ENCODE data around the gene CCDC78. TPM values are rescaled to one million over a fixed set of nuclear protein-coding genes. Genes with fewer than 3 reads are reported as not detected.
"Not testable (repeated sequence)": the region's sequence is repeated elsewhere in the genome, so short reads cannot be mapped to it uniquely, and the experiment has no call there.

The CCDC78 gene
- total RNA-seq, 1 donor from 2014 or later: 5.3 TPM

- DNase-seq (ENCODE audit: low spot score): no peak
Measured at GRCh38 chr16:725041-725376, 1.2 kb downstream of the CCDC78 start.

- no peak for DNase-seq (ENCODE audit: low spot score)
Measured at GRCh38 chr16:724188-725040, 1.8 kb downstream of the CCDC78 start.

- DNase-seq (ENCODE audit: low spot score): no peak
Measured at GRCh38 chr16:723695-724094, 2.5 kb downstream of the CCDC78 start.

- DNase-seq (ENCODE audit: low spot score): no peak
Measured at GRCh38 chr16:722835-723633, 3.2 kb downstream of the CCDC78 start.

- DNase-seq (ENCODE audit: low spot score): no peak
Measured at GRCh38 chr16:721765-722540, 4.3 kb downstream of the CCDC78 start.

- peak; percentile 70 for DNase-seq (ENCODE audit: low spot score)
Measured at GRCh38 chr16:720990-721764, 5.1 kb downstream of the CCDC78 start, which contains the start of gene ANTKMT. ANTKMT (plus strand) TSS chr16:721146; CDS start chr16:721275, 129 bp downstream.

- DNase-seq (ENCODE audit: low spot score): no peak
Measured at GRCh38 chr16:720447-720989, 5.7 kb downstream of the CCDC78 start.

- no peak for DNase-seq (ENCODE audit: low spot score)
Measured at GRCh38 chr16:719815-720446, 6.3 kb downstream of the CCDC78 start.

GRCh38 chr16:718922-719321 is 7.3 kb downstream of the CCDC78 start:
- no peak for DNase-seq (ENCODE audit: low spot score)

- no peak for DNase-seq (ENCODE audit: low spot score)
Measured at GRCh38 chr16:718389-718788, 7.9 kb downstream of the CCDC78 start.

- no peak for DNase-seq (ENCODE audit: low spot score)
Measured at GRCh38 chr16:717450-718245, 8.6 kb downstream of the CCDC78 start.

- no peak for DNase-seq (ENCODE audit: low spot score)
Measured at GRCh38 chr16:716768-717325, 9.4 kb downstream of the CCDC78 start.

- DNase-seq (ENCODE audit: low spot score): no peak
Measured at GRCh38 chr16:716200-716568, 10.1 kb downstream of the CCDC78 start.

- DNase-seq (ENCODE audit: low spot score): no peak
Measured at GRCh38 chr16:715477-716199, 10.6 kb downstream of the CCDC78 start.

- DNase-seq (ENCODE audit: low spot score): peak; percentile 90
Measured at GRCh38 chr16:714558-715476, 11.4 kb downstream of the CCDC78 start, which contains the start of gene METRN. METRN (plus strand) TSS chr16:715118; CDS start chr16:715290, 172 bp downstream.

GRCh38 chr16:714079-714478 is 12.2 kb downstream of the CCDC78 start:
- no peak for DNase-seq (ENCODE audit: low spot score)

- not testable (repeated sequence) for DNase-seq (ENCODE audit: low spot score)
Measured at GRCh38 chr16:712740-713250, 13.4 kb downstream of the CCDC78 start.
